Astrocyte (in vitro differentiated cells and primary cell): Measurements from ENCODE around the gene PPP3R1. TPM values are rescaled to one million over a fixed set of nuclear protein-coding genes. Genes with fewer than 3 reads are reported as not detected.
A peak's percentile ranks its signal among the peaks of the same experiment; 100 is the strongest.

ENCODE experiments used
- DNase-seq: peaks from one replicate; pipeline ENCODE4 v3.0.0-alpha.2; 2010; ENCODE audit warnings: low read depth
- FAIRE-seq: peaks from 2 replicates; lab custom pipeline; 2011; peaks lifted over from hg19 to GRCh38; lab: Jason Lieb, UNC
- H2AFZ ChIP-seq: 2 replicates; pipeline ENCODE4 v1.6.0; 2012; ENCODE audit warnings: low read depth, low read length, inconsistent platforms
- H3K27ac ChIP-seq: 2 replicates; pipeline ENCODE4 v1.5.1; 2011; ENCODE audit warnings: low read depth, low read length, inconsistent platforms
- H3K27me3 ChIP-seq: 2 replicates; pipeline ENCODE4 v1.6.0; 2011; ENCODE audit warnings: low read length, inconsistent platforms; ENCODE audit not compliant: insufficient read depth
- H3K36me3 ChIP-seq: 2 replicates; pipeline ENCODE4 v1.5.1; 2011; ENCODE audit warnings: low read length, inconsistent platforms; ENCODE audit not compliant: insufficient read depth
- H3K4me1 ChIP-seq: 2 replicates; pipeline ENCODE4 v1.5.1; 2011; ENCODE audit warnings: low read length, inconsistent platforms; ENCODE audit not compliant: insufficient read depth
- H3K4me2 ChIP-seq: 2 replicates; pipeline ENCODE4 v1.6.0; 2012; ENCODE audit warnings: low read length, inconsistent platforms
- H3K4me3 ChIP-seq: 2 replicates; pipeline ENCODE4 v1.5.1; 2011; ENCODE audit warnings: low read depth, mild to moderate bottlenecking, low read length, inconsistent platforms; ENCODE audit not compliant: insufficient read depth
- H3K79me2 ChIP-seq: 2 replicates; pipeline ENCODE4 v1.6.0; 2012; ENCODE audit warnings: mild to moderate bottlenecking, low read length, inconsistent platforms; ENCODE audit not compliant: insufficient read depth
- H3K9ac ChIP-seq: 2 replicates; pipeline ENCODE4 v1.6.0; 2012; ENCODE audit warnings: mild to moderate bottlenecking, low read length, inconsistent platforms
- H3K9me3 ChIP-seq: 2 replicates; pipeline ENCODE4 v1.5.1; 2012; ENCODE audit warnings: low read depth, mild to moderate bottlenecking, low read length, inconsistent platforms; ENCODE audit not compliant: insufficient read depth
- H4K20me1 ChIP-seq: 2 replicates; pipeline ENCODE4 v1.6.0; 2012; ENCODE audit warnings: low read length, inconsistent platforms; ENCODE audit not compliant: insufficient read depth
- H3K27ac Mint-ChIP-seq: one replicate; pipeline ENCODE4 v1.8.0; 2021; ENCODE audit warnings: mild to moderate bottlenecking, mixed read lengths; ENCODE audit not compliant: unreplicated experiment
- H3K27me3 Mint-ChIP-seq: one replicate; pipeline ENCODE4 v1.8.0; 2021; ENCODE audit warnings: low read depth, mixed read lengths; ENCODE audit not compliant: unreplicated experiment
- H3K36me3 Mint-ChIP-seq: one replicate; pipeline ENCODE4 v1.8.0; 2021; ENCODE audit warnings: low read depth, mixed read lengths; ENCODE audit not compliant: unreplicated experiment
- H3K4me1 Mint-ChIP-seq: one replicate; pipeline ENCODE4 v1.8.0; 2021; ENCODE audit warnings: low read depth, mixed read lengths; ENCODE audit not compliant: unreplicated experiment
- H3K4me3 Mint-ChIP-seq: one replicate; pipeline ENCODE4 v1.8.0; 2021; ENCODE audit warnings: mild to moderate bottlenecking, moderate library complexity, mixed read lengths; ENCODE audit not compliant: unreplicated experiment
- H3K9me3 Mint-ChIP-seq: one replicate; pipeline ENCODE4 v1.8.0; 2021; ENCODE audit warnings: mild to moderate bottlenecking, mixed read lengths; ENCODE audit not compliant: unreplicated experiment
- EZH2 ChIP-seq: IDR thresholded peaks from 2 replicates; pipeline ENCODE4 v1.6.1; 2012; ENCODE audit warnings: mild to moderate bottlenecking, low read length, inconsistent platforms; ENCODE audit not compliant: insufficient read depth
- total RNA-seq: library from RNA; stranded (reverse); gene quantifications from 2 replicates; pipeline ENCODE4 v1.2.1, GENCODE V29; 2021
- TF ChIP-seq, protein P1 (sequence below): IDR thresholded peaks from 2 replicates; pipeline ENCODE4 v1.5.1; 2011; ENCODE audit warnings: low read depth, mild to moderate bottlenecking, inconsistent platforms, low read length, moderate library complexity; ENCODE audit not compliant: insufficient read depth

Gene PPP3R1
- total RNA-seq, 1 donor from 2014 or later = 80.6 TPM

DNA sequence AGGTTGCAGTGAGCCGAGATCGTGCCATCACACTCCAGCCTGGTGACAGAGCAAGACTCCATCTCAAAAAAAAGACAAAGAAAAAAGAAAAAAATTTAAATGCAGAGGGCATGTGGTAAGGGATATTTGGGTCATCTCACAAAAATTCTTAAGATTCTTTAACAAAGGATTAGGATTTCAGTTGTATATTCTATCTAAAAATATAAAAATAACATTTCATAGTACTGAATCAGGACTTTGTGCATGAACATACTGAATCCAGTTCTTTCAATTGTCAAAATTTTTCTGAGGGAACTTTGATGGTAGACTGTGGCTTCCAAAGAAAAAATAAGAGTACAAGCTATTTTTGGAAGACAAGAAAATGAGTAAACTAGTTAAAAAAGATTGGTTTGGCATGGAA is 6.5 kb upstream of the PPP3R1 start:
- Mint-ChIP-seq H3K27ac (no peak overlapping the region), H3K27me3 (no peaks in the 10 kb centered on the region), H3K4me1 (peaks cover 15% of the 10 kb centered on the region), H3K36me3 (no peaks in the 10 kb centered on the region), H3K4me3 (no peak overlapping the region), H3K9me3 (no peaks in the 10 kb centered on the region)
- no peak overlapping the region for H3K4me3 ChIP-seq
- FAIRE-seq (no peak), DNase-seq (no peak)
- H3K36me3 ChIP-seq = no peaks in the 10 kb centered on the region
- no peaks in the 10 kb centered on the region for H4K20me1 ChIP-seq
- no peaks in the 10 kb centered on the region for H3K9me3 ChIP-seq
- H3K27me3 ChIP-seq = no peaks in the 10 kb centered on the region
- H2AFZ ChIP-seq = no peak overlapping the region
- H3K4me2 ChIP-seq = peak overlapping the region; percentile 51
- no peak overlapping the region for H3K27ac ChIP-seq
- H3K79me2 ChIP-seq = peaks cover 9% of the 10 kb centered on the region
- no peak for TF ChIP-seq EZH2
- TF ChIP-seq, protein P1, sequence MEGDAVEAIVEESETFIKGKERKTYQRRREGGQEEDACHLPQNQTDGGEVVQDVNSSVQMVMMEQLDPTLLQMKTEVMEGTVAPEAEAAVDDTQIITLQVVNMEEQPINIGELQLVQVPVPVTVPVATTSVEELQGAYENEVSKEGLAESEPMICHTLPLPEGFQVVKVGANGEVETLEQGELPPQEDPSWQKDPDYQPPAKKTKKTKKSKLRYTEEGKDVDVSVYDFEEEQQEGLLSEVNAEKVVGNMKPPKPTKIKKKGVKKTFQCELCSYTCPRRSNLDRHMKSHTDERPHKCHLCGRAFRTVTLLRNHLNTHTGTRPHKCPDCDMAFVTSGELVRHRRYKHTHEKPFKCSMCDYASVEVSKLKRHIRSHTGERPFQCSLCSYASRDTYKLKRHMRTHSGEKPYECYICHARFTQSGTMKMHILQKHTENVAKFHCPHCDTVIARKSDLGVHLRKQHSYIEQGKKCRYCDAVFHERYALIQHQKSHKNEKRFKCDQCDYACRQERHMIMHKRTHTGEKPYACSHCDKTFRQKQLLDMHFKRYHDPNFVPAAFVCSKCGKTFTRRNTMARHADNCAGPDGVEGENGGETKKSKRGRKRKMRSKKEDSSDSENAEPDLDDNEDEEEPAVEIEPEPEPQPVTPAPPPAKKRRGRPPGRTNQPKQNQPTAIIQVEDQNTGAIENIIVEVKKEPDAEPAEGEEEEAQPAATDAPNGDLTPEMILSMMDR = no peak
- no peak overlapping the region for H3K9ac ChIP-seq
- H3K4me1 ChIP-seq = peaks cover 9% of the 10 kb centered on the region

- Histone ChIP-seq H3K27me3 (no peaks in the 10 kb centered on the region), H3K9me3 (no peaks in the 10 kb centered on the region), H3K4me3 (no peak overlapping the region), H3K79me2 (peaks cover 24% of the 10 kb centered on the region), H4K20me1 (peaks cover 5% of the 10 kb centered on the region), H3K36me3 (no peaks in the 10 kb centered on the region), H3K27ac (no peak overlapping the region), H3K4me2 (peak overlapping the region; percentile 43), H3K9ac (no peak overlapping the region), H2AFZ (no peak overlapping the region), H3K4me1 (peaks cover 9% of the 10 kb centered on the region)
- H3K27ac Mint-ChIP-seq = no peak overlapping the region
- DNase-seq (peak; percentile 74), FAIRE-seq (no peak)
- H3K9me3 Mint-ChIP-seq = no peaks in the 10 kb centered on the region
- no peaks in the 10 kb centered on the region for H3K36me3 Mint-ChIP-seq
- peaks cover 15% of the 10 kb centered on the region for H3K4me1 Mint-ChIP-seq
- TF ChIP-seq EZH2 = no peak
- TF ChIP-seq, protein P1 = no peak
- H3K27me3 Mint-ChIP-seq = no peaks in the 10 kb centered on the region
- no peak overlapping the region for H3K4me3 Mint-ChIP-seq
Measured at GRCh38 chr2:68256093-68256450, 3.7 kb upstream of the PPP3R1 start.

- peaks cover 13% of the 10 kb centered on the region for H3K4me1 ChIP-seq
- no peaks in the 10 kb centered on the region for H3K36me3 ChIP-seq
- no peaks in the 10 kb centered on the region for H3K27me3 ChIP-seq
- DNase-seq (peak; percentile 32), FAIRE-seq (peak; percentile 63)
- H3K4me2 ChIP-seq = peak overlapping the region; percentile 97
- no peaks in the 10 kb centered on the region for H3K36me3 Mint-ChIP-seq
- peaks cover 50% of the 10 kb centered on the region for H3K79me2 ChIP-seq
- H3K4me3 Mint-ChIP-seq = peak overlapping the region; percentile 97
- peaks cover 31% of the 10 kb centered on the region for H4K20me1 ChIP-seq
- peak overlapping the region; percentile 96 for H3K27ac ChIP-seq
- peak overlapping the region; percentile 79 for H2AFZ ChIP-seq
- no peaks in the 10 kb centered on the region for H3K9me3 ChIP-seq
- peak overlapping the region; percentile 96 for H3K9ac ChIP-seq
- H3K9me3 Mint-ChIP-seq = no peaks in the 10 kb centered on the region
- peak overlapping the region; percentile 87 for H3K4me3 ChIP-seq
- H3K4me1 Mint-ChIP-seq = peaks cover 19% of the 10 kb centered on the region
- H3K27ac Mint-ChIP-seq = peak overlapping the region; percentile 99
- no peaks in the 10 kb centered on the region for H3K27me3 Mint-ChIP-seq
- TF ChIP-seq, protein P1 = no peak
- TF ChIP-seq EZH2 = no peak
Measured at GRCh38 chr2:68253219-68254068, 1.1 kb upstream of the PPP3R1 start.
